NCI-H1436 (cell line): Measurements from ENCODE around the gene TMPRSS13.
"Not testable (repeated sequence)": the region's sequence is repeated elsewhere in the genome, so short reads cannot be mapped to it uniquely, and the experiment has no call there.

Experiments used
- DNase-seq: peaks from one replicate; lab custom pipeline; 2025; lab: John Stamatoyannopoulos, UW

The TMPRSS13 gene

DNA sequence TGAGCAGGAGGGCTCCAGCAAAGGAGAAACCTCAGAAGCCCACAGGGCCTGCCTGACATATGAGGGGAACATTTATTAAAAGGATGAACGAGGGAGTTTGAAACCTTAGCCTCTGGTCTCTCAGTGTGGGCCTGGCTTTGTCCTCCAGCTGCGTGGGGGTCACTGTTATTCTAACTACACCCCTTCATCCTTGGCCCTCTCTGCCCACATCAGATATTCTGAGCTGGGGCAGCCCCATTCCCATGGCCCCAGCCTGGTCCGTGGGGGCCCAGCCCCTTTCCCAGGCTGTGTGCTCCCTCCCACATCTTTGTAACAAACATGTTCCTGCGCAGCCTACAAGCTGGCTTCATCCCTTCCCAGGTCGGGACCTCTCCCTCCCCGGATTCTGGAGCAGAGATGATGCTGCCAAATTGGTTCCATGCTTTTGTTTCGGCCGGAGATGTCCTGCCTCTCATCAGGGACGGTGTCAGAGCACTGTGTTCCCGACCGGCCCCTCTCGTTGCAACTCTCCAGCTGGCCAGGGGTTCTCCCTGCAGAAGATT, 56.7 kb downstream of the TMPRSS13 start:
- no peak for DNase-seq

DNA sequence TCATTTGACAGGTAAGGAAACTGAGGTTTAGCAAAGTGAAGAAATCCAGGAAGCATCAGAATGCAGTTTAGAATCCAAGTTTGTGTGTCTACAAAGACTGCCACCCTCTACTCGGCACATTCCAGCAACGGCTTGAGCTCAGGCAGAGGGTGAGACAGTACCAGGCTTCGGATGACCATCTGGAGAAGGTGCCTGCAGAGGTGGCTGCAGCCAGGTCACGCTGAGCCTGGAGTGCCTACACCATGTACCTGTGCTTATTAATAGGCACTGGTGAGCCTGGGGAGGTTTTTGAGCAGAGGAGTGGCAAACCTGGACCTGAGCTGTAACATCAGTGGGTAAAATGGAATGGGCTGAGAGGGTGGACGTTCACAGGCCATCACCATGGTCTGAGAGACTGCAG, 57.4 kb downstream of the TMPRSS13 start:
- no peak for DNase-seq

DNA sequence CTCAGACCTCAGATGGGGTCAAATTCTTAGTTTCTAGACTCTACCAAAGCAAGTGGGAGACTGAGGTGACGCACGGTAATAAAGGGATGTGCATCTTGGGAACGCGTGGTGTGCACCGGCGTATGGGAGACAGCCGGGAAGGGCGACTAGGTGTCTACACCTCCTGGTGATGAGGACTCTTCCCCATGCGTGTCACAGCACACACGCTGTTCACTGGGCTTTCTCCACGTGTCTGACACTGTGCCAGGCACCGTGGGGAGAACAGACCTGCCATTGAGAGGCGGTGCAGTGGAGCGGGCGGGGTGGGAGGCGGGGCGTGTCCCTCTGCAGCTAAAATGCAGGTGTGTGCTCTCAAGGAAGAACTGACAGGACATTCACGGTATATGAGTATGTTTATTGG, 58.0 kb downstream of the TMPRSS13 start:
- DNase-seq = no peak

DNA sequence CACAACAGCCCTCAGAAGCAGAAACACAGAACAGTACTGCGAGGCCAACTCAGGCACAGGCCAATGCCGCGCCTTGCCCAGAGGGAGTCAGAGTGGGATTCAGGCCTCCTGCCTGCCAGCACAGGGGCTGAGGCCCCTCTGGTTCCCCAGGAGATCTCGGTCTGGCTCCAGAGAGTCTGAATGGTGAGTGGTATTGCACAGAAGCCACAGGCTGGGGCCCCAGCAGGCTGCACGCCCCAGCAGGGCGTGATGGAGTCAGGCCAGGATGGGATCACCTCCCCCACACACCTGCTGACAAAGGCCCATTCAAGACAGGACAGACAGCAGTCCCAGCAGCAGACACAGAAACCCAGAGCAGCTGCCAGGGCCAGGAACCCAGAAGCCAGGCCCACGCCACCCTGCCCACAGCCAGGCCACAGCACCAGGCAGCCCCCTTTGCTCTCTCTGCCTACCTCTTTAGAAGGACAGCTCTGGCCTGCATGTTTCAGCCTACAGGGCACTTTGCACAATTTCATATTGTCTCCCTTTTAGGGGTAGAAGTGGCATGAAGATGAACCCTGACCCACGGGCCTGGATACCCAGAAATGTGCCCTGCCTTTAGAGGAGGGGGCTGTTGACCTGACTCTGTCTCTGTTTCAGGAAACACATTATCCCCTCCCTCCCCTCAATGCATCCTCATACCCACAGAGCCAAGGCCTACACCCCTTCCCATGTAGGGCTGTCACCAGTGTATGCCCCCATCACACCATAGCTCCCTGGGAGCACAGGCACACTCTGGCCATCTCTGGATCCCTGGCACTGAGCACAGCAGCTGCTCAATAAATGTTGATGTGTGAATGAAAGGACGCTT, 58.9 kb downstream of the TMPRSS13 start:
- DNase-seq = no peak

DNA sequence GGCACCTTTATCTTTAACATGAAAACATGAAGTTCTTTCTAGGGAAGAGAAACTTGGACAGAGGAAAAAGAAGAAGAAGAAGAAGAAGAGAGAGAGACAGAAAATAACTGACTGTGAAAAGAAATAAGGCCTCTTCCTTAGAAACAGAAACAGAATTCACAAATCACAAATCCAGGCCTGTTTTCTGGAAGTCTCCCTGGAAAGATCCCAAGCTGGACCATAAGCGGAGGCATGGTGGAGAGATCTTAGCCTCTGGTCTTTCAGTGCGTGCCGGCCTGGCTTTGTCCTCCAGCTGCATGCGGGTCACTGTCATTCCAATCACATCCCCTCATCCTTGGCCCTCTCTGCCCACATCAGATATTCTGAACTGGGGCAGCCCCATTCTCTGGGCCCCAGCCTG, 59.6 kb downstream of the TMPRSS13 start:
- DNase-seq = no peak

DNA sequence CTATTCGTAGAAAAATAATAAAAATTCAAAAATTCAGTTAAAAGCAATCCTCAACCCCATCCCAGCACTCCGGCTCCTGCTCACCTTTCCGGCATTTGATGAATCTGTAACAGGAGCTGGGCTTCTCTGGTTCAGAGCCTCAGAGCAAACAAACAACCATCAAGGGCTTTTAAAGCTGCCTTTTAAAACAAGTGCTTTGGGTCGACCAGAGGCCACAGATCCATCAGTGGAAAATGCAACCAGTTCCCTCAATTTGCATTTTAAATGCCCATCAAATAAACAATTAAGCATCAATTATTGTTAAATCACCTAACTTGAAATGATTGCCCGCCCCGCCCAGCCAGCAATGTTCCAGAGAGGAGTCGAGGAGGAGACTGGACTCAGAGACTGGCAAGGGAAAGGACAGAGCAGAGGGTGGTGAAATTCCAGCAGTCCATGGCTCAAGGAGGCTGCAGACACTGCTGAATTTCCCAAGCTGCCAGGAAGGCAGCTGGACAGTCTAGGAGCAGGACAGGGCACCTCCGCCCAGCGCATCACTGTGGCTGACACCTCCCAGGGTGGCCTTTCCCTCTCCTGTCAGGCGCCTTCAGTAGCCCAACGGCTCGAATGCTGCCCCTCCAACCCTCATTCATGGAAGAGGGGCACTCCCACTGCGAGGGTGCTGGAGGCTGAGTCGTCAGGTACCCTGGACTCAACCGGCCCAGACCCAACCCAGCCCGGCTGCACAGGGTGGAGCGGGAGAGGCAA, 60.2 kb downstream of the TMPRSS13 start:
- DNase-seq = peak; percentile 49

DNA sequence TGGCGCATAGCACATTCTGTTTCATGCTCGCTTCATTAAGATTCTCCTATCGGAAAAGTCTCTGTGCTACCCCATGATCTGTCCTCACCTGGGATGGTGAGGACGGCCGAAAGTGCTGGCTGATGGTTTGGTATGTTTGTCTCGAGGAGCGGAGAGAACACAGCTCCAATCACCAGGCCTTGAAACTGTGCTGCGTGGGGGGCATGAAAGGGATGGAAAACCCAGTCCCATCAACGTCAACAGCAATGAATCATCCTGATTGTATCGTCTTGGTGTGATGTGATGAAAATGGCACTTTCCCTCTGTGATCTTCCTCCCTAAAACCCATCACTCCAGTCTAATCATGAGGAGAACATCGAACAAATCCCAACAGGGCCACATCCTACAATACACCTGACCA, 61.1 kb downstream of the TMPRSS13 start:
- no peak for DNase-seq

DNA sequence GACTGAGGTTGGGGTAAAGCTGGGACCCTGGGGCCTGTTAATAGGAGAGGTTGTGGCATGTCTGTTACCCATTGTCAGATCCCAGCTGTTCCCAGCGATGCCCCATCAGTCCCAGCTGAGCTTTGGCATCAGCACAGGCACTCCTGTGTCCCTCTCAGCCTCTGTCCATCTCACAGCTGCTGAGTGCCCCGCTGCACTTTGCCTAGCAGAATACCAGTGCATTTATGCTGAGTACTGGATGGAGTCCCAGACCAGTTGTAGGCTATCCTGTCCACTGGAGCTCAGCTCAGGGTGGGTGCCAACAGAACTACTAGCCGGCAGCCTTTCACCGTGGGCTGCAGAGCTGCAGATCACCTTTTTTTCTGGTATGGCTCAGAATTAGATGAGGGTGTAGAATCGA, 62.7 kb downstream of the TMPRSS13 start:
- no peak for DNase-seq

DNA sequence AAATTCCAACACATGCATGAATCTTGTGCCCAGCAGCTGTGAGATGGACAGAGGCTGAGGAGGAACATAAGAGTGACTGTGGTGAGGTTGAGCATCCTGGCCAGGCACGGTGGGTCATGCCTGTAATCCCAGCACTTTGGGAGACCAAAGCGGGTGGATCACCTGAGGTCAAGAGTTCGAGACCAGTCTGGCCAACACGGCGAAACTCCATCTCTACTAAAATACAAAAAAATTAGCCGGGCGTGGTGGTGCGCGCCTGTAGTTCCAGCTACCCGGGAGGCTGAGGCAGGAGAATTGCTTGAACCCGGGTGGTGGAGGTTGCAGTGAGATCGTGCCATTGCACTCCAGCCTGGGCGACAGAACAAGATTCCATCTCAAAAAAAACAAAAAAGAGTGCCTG, 63.7 kb downstream of the TMPRSS13 start:
- DNase-seq = not testable (repeated sequence)

DNA sequence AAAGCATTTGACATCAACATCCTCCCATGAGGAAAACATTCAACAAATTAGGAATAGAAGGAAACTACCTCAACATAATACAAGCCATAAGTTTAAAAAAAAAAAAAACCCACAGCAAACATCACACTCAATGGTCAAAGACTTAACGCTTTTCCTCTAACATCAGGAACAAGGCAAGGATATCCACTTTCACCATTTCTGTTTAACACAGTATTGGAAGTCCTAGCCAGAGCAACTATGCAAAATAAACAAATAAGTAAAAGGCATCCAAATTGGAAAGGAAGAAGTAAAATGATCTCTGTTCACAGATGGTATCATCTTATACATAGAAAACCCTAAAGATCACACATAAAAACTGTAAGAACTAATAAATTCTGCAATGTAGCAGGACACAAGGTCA, 65.8 kb downstream of the TMPRSS13 start:
- DNase-seq = no peak

DNA sequence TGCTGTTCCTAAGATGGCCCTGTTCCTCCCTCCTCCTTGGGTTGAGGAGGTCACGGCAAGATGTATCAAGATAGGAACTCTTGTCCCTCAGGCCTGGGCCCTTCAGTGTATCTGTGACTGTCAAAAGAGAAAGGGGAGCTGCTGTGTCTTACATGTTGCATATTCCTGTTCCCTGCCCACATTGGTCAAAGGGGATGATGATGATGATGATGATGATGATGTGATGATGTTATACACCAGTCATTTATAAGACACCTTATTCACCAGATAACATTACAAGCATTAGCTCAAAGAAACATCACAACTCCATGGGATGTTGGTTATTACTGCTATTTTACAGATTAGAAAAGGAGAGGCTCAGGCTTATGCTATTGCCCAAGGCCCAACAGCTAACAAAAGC, 66.4 kb downstream of the TMPRSS13 start:
- DNase-seq = no peak

DNA sequence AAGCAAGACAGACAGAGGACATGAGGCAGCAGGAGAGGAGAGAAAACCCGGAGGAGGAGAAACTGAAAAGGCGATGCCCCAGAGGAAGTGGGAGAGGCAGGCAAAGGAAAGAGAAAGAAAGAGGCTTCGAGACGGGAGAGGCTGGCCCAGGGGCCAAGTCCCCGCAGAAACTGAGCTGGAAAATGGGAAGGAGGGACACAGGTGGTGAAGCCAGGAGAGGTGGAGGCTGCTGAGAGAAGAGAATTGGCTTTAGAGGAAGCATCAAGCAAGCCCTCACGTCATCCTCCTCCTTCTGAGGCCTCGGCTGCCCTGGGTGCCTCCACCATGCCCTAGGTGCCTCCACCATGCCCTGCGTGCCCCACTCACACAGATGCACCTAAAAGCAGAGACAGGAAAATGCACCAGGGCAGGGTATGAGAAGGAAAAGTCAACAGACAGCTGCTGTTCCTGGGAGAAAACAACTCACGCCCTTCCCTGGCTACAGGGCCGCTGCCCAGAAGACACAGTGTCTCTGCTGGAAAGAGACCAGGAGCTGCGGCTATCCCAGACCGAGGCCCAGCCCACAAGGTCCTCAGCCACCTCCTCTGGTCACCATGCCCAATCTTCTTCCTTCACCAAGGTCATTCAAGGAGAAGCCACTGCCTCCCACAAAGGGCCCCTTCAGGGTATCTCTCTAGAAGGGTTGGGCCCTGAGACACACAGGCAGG, 67.0 kb downstream of the TMPRSS13 start:
- no peak for DNase-seq

DNA sequence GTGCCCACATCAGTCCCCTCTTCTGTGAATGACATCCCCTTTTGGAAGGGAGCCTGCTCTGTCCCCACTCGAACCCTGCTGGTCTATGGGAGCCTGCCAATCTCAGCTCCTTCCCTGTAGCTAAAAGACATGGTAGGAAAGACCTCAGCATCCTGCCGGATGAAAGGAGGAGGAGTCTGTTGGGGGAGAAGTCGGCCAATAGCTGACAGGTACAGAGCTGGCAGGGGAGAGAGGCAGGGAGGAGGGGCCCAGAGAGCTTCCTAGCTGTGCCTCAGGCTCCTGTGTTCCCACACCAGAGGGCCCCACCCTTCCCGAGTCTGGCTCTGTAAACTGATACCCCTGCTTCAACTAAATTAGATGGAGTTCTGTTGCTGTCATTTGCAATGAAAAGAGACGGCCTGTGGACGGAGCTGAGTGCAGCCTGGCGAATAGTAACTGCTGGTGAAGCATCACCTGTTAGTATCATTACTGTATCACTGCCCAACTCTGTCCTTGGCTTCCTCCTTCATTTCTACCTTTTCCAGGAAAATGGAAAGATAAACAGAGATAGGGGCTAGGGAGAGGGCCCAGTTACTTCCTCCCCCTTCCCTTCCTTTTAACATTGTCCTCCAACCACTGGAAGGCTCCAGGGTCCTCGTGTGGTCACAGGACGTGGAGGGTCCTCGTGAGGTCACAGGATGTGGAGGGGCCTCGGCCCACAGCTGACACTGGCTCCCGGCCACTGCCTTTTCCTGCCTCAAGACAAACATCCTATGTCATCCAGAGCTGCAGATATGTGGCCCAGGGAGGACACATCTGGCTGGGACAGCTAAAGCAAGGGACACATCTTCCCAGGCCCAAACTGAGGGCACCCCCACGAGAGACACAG, 67.8 kb downstream of the TMPRSS13 start:
- DNase-seq = peak; percentile 76

DNA sequence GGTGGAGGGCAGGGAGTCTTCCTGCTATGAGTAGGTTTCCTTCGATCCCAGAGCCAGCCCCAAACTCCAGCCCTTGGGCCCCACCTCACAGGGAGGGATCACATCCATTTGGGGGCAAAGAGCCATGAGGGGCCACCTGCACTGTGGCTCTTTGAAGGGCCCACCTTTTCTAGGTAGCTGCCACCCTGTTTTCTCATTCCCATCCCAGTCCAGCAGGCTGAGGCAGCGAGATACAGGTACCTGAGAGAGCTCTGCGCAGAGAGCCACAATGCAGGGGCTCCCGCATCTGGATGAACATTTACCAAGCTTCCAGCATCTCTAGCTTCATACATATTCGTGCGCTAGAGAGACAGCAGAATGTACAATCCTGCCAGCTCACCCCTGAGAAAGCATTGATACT, 69.1 kb downstream of the TMPRSS13 start:
- no peak for DNase-seq

DNA sequence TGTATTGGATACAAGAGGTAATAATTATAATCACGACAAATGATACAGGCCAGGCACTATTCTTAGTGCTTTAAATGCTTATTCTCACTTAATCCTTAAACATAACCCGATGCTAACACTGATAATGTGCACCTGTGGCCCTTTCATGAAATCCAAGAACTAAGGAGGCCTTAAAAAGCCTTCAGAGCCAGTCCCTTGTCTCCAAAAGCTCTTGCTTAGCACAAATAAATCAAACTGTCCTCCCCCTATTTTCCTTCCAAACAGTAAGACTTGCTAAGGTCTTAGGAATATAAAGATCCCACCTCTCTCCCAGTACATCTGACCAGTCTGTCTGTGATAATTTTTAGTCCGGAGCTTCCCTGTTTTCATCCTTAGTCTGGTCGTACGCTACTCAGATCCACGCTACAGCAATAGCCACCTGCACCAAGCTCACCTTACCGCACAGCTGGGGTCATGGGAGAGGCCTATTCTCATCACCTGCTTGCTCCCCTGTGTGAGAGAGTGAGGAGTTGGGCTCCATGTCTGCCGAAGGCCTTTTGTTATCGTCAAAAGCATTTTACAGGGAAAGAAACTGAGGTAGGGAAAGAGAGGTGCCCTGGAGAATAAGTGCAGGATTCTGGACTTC, 69.6 kb downstream of the TMPRSS13 start:
- no peak for DNase-seq

DNA sequence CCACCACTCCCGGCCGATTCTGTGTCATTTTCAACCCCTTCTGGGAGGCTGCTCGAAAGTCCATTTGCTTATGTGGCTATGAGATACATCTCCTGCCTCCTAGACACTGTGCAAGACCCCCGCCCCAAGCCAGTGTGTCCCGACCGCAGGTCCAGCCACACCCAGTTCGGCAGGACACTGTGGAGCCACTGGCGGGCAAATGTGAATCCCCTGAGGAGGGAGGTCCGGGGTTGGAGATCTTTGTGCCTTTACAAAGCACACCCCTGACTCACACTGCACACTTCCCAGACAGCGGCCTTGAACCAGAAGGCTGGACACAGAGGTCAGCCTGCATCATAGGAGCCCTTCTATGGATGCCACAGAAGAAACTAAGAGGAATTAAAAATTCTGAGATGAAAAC, 70.1 kb downstream of the TMPRSS13 start:
- DNase-seq = no peak

DNA sequence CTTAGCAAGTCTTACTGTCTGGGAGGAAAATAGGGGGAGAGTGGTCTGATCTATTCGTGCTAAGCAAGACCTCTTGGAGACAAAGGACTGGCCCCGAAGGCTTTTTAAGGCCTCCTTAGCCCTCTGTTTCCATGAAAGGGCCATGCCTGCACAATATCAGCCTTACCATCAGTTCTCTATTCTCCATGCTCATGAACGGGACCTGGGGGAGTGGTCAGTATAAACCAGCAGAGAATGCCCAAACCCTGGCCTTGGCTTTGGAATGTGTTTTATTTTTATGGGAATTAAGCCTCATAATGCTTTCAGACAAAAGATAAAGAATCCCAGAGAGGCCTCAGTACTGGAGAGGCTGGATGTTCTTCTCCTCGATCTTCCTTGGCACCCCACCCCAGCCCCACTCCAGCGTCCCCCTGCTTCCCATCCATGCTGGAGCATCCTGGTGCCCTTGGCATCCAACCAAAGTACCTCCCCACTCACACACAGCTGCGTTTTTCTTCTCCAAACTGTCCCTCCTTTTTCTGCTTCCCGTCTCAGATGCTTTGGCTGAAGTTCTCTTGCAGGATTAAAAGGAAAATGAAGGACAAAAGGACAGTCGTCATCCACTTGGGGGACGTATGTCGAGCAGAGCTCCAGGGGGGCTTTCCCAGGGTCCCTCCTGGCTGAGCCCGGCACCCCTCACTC, 71.3 kb downstream of the TMPRSS13 start:
- no peak for DNase-seq

DNA sequence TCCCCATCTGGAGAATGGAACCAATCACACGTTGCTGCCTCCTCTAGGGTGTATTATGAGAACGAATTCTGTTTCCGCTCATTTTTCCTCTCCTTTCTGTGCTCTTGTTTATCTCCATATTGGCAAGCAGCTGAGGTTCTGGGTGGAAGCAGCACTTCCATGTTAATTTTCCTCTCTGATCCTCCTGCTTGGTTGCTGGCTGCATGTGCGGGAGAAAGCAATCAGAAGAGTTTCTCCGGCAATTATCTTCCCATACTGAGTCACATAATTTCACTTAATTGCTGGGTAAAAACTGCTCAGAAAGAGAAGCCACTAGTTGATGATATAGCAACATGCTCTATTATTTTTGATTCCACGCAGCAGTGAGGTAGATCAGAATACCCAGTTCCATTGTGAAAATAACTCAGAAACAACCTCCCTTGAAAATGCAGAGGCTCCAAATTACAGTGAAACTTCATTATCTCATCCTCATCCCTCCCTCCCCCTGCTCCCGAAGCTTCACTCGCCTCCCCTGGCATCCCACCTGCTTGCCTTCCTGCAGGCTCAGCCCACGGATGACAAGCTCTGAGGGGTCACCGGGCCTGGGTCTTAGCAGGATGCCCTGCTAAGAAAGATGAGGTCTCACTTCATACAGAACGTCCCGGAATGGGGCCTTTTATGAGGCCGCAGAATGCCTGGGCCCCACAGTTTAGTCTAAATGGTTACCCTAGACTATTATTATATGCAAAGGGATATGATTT, 73.1 kb downstream of the TMPRSS13 start:
- peak; percentile 9 for DNase-seq

DNA sequence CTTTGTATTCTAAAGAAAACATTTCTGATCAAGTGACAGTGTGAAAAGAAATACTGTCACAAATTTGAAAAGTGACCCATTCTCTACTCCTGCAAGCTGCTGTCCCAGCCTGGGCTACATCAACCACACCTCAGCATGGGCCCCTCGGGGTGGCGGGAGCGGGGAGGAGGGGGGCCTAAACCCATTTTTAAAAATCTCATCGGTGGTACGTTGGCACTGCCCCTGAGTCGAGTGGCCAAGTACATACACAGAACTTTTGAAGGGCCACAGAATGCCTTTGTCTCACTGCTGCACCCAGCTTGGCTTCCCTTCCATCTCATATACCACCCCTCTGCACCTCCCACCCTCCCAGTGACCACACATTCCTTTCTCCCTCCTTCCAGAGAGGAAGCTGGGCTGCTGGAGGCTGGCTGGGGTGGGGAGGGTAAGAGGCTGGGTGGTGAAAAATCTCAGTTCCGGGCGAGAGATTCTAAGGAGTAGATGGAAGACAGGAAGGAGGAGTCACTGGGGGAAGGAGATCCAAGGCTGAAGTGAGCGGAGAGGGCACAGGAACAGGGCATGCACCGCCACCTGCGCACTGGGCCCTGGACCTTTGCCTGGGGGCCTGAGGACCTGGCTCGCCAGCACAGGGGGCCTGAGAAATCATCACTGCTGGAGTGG, 73.9 kb downstream of the TMPRSS13 start:
- no peak for DNase-seq
